Kidney (tissue), 14 donors: Measurements from ENCODE around the gene ASMTL. TPM values are rescaled to one million over a fixed set of nuclear protein-coding genes. Genes with fewer than 3 reads are reported as not detected.
A peak's percentile ranks its signal among the peaks of the same experiment; 100 is the strongest.

Experiments
- DNase-seq, 5 donors: peaks; one replicate each; pipeline ENCODE4 v3.0.0-alpha.2; 2013 to 2020
- FAIRE-seq: peaks from 2 replicates; lab custom pipeline; 2012; peaks lifted over from hg19 to GRCh38; lab: Jason Lieb, UNC
- H3K27ac ChIP-seq, 2 donors: one replicate each; pipeline ENCODE4 v1.7.0; 2013; ENCODE audit warnings: low read depth in 2 of 2, low read length in 2 of 2, inconsistent platforms in 1 of 2
- H3K27me3 ChIP-seq: one replicate; pipeline ENCODE4 v1.7.1; 2013; ENCODE audit warnings: low read length, inconsistent platforms; ENCODE audit not compliant: control insufficient read depth, insufficient read depth
- H3K36me3 ChIP-seq, 3 donors: one replicate each; pipeline versions ENCODE4 v1.7.0 to v1.7.1; 2013; ENCODE audit warnings: low read length in 3 of 3, control low read depth in 1 of 3, inconsistent platforms in 1 of 3; ENCODE audit not compliant: insufficient read depth in 3 of 3, control insufficient read depth in 2 of 3
- H3K4me1 ChIP-seq, 3 donors: one replicate each; pipeline versions ENCODE4 v1.7.0 to v1.7.1; 2013; ENCODE audit warnings: low read length in 3 of 3, inconsistent platforms in 1 of 3, low read depth in 1 of 3; ENCODE audit not compliant: control insufficient read depth in 2 of 3, insufficient read depth in 2 of 3
- H3K4me3 ChIP-seq, 3 donors: one replicate each; pipeline versions ENCODE4 v1.7.0 to v1.8.1; 2013; ENCODE audit warnings: low read length in 3 of 3, control low read depth in 1 of 3, inconsistent platforms in 1 of 3
- H3K9ac ChIP-seq, 3 donors: one replicate each; pipeline versions ENCODE4 v1.7.0 to v1.7.1; 2013; ENCODE audit warnings: low read length in 3 of 3, control low read depth in 1 of 3, inconsistent platforms in 1 of 3
- H3K9me3 ChIP-seq, 3 donors: one replicate each; pipeline versions ENCODE4 v1.7.0 to v1.7.1; 2013; ENCODE audit warnings: low read length in 3 of 3, control low read depth in 1 of 3, inconsistent platforms in 1 of 3; ENCODE audit not compliant: control insufficient read depth in 2 of 3, insufficient read depth in 1 of 3
- intact Hi-C: fragments of 100-400 bp; cut with DNase I; formaldehyde crosslinking; loops from one replicate; pipeline ENCODE4 v1.11.1; 2022
- polyA plus RNA-seq: library from polyadenylated mRNA; stranded (reverse); fragments of 350-450 nt; fragmentation: Illumina TruSeq; extraction: RNeasy Lipid Tissue Mini Kit (QIAGEN cat#74804); gene quantifications from one replicate; pipeline ENCODE4 v1.2.3, GENCODE V29; 2014; ENCODE audit warnings: low read depth, low replicate concordance; ENCODE audit not compliant: insufficient read depth
- total RNA-seq: library from RNA; stranded (reverse); fragmentation: NEBNext Ultra II Directional; extraction: Animal tissue kit (Norgen Biotek cat#: 25700); gene quantifications from one replicate; pipeline ENCODE4 v1.2.1, GENCODE V29; 2021
- TF ChIP-seq, protein P1 (sequence below): IDR thresholded peaks from 3 replicates; pipeline ENCODE4 v1.5.1; 2012; ENCODE audit warnings: mild to moderate bottlenecking, moderate library complexity, borderline replicate concordance; ENCODE audit not compliant: insufficient read depth; ENCODE audit errors: extremely low read depth
- donor health status: control.
- donor health status: control.
- donor health status: control.
- donor health status: control.
- donor health status: control.
- donor health status: DM: yes; HTN: yes; CAD: no.
- donor health status: Normal renal cell carcinoma (clear cell type).

The ASMTL gene
- total and polyA plus RNA-seq, 2 donors from 2014 or later = 29.9 to 33.3 TPM

DNA sequence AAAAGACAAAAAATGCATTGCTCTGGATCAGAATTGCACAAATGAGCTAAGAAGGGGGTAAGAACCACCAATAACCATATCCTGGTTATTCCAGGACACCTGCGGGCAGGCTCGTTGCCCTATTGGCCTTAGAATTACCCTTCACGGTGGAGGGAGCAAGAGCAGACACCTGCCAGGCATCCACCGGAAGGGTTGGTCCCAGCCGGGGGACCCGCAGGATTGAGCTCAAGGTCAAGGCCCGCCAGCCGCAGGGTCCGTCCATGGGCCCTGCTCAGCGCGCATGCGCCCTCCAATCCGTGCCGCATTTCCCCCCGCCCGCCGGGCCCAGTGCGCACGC lies 61.4 kb downstream of the ASMTL start:
- peak overlapping the region; percentile 87 to 98 (median 97) for H3K9ac ChIP-seq
- peaks cover 0 to 21% (median 8%) of the 10 kb centered on the region in 3 donors for H3K4me1 ChIP-seq
- H3K36me3 ChIP-seq = peaks cover 7 to 43% (median 29%) of the 10 kb centered on the region in 3 donors
- peak in 1 of 5 donors; percentile 93 for DNase-seq
- H3K4me3 ChIP-seq = peak overlapping the region; percentile 91 to 100 (median 99)
- no peak for FAIRE-seq
- no peaks in the 10 kb centered on the region for H3K9me3 ChIP-seq
- intact Hi-C loops = loop anchor here (10.0 kb wide), 1 partner anchor 53 kb away; no protein-coding TSS in a partner anchor
- H3K27me3 ChIP-seq = no peaks in the 10 kb centered on the region
- TF ChIP-seq, protein P1, sequence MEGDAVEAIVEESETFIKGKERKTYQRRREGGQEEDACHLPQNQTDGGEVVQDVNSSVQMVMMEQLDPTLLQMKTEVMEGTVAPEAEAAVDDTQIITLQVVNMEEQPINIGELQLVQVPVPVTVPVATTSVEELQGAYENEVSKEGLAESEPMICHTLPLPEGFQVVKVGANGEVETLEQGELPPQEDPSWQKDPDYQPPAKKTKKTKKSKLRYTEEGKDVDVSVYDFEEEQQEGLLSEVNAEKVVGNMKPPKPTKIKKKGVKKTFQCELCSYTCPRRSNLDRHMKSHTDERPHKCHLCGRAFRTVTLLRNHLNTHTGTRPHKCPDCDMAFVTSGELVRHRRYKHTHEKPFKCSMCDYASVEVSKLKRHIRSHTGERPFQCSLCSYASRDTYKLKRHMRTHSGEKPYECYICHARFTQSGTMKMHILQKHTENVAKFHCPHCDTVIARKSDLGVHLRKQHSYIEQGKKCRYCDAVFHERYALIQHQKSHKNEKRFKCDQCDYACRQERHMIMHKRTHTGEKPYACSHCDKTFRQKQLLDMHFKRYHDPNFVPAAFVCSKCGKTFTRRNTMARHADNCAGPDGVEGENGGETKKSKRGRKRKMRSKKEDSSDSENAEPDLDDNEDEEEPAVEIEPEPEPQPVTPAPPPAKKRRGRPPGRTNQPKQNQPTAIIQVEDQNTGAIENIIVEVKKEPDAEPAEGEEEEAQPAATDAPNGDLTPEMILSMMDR = no peak
- peak overlapping the region in 1 of 2 donors; percentile 18 for H3K27ac ChIP-seq

GRCh38 chrX:1390621-1391369 lies 61.9 kb downstream of the ASMTL start:
- DNase-seq (peak in 2 of 5 donors; percentile 67 to 78), FAIRE-seq (no peak)
- intact Hi-C loops = loop anchor here (10.0 kb wide), 1 partner anchor 54 kb away; no protein-coding TSS in a partner anchor
- H3K27me3 ChIP-seq = no peaks in the 10 kb centered on the region
- TF ChIP-seq, protein P1 = no peak
- peak overlapping the region; percentile 91 to 100 (median 99) for H3K4me3 ChIP-seq
- peak overlapping the region; percentile 87 to 98 (median 97) for H3K9ac ChIP-seq
- peak overlapping the region in 1 of 2 donors; percentile 18 for H3K27ac ChIP-seq
- peaks cover 7 to 49% (median 34%) of the 10 kb centered on the region in 3 donors for H3K36me3 ChIP-seq
- H3K9me3 ChIP-seq = no peaks in the 10 kb centered on the region
- H3K4me1 ChIP-seq = peaks cover 0 to 21% (median 8%) of the 10 kb centered on the region in 3 donors

DNA sequence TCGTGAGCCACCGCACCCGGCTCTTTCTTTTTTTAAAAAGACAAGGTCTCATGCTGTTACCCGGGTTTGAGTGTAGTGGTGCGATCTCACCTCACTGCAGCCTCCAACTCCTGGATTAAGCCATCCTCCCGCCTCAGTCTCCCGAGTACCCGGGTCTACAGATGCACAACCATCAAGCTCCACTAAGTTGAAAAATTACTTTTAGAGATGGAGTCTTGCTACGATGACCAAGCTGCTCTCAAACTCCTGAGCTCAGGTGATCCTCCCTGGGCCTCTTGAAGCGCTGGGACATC lies 62.8 kb downstream of the ASMTL start:
- Histone ChIP-seq H3K27ac (no peak overlapping the region), H3K9me3 (no peaks in the 10 kb centered on the region), H3K4me3 (peak overlapping the region in 1 of 3 donors; percentile 100), H3K4me1 (peaks cover 0 to 21% (median 8%) of the 10 kb centered on the region in 3 donors), H3K27me3 (no peaks in the 10 kb centered on the region), H3K36me3 (peaks cover 7 to 57% (median 39%) of the 10 kb centered on the region in 3 donors), H3K9ac (no peak overlapping the region)
- DNase-seq (no peak), FAIRE-seq (no peak)
- intact Hi-C loops = loop anchor here (10.0 kb wide), 1 partner anchor 55 kb away; no protein-coding TSS in a partner anchor
- TF ChIP-seq, protein P1 = no peak
